Activated B cell treated with CpG ODN at 0.5 μM for 24 hours (primary cell): Measurements from ENCODE around the gene SMURF2. TPM values are rescaled to one million over a fixed set of nuclear protein-coding genes. Genes with fewer than 3 reads are reported as not detected.

Source experiments
- ATAC-seq: fragments of 200-7000 bp; cut with Tn5 transposase; one replicate; pipeline ENCODE4 v1.10.0; 2021; ENCODE audit warnings: low read depth, mild to moderate bottlenecking, moderate library complexity
- CTCF ChIA-PET: fragments of 350-600 bp; sonication (Branson Sonifier 250); formaldehyde crosslinking; loops from one replicate; lab custom pipeline; 2021; ENCODE audit warnings: antibody characterized with exemption; lab: Charles Lee
- POLR2A ChIA-PET: fragments of 350-600 bp; sonication (Branson Sonifier 250); formaldehyde crosslinking; loops from one replicate; lab custom pipeline; 2021; ENCODE audit warnings: antibody characterized with exemption; lab: Charles Lee
- DNase-seq: peaks from one replicate; pipeline ENCODE4 v3.0.0; 2022
- H3K27ac Mint-ChIP-seq: one replicate; pipeline ENCODE4 v1.8.0; 2020; ENCODE audit warnings: mixed read lengths
- H3K27me3 Mint-ChIP-seq: one replicate; pipeline ENCODE4 v1.8.0; 2021; ENCODE audit warnings: mixed read lengths
- H3K36me3 Mint-ChIP-seq: one replicate; pipeline ENCODE4 v1.8.0; 2021; ENCODE audit warnings: low read depth, mixed read lengths
- H3K4me1 Mint-ChIP-seq: one replicate; pipeline ENCODE4 v1.8.0; 2021; ENCODE audit warnings: mixed read lengths
- H3K4me3 Mint-ChIP-seq: one replicate; pipeline ENCODE4 v1.8.0; 2020; ENCODE audit warnings: mild to moderate bottlenecking, mixed read lengths
- H3K9me3 Mint-ChIP-seq: one replicate; pipeline ENCODE4 v1.8.0; 2020; ENCODE audit warnings: mixed read lengths
- CTCF ChIP-seq: fragments of 200-600 bp; IDR thresholded peaks from one replicate; pipeline ENCODE4 v1.8.0; 2022; ENCODE audit warnings: antibody characterized with exemption, mild to moderate bottlenecking
- intact Hi-C: fragments of 100-400 bp; cut with micrococcal nuclease; formaldehyde crosslinking; loops from one replicate; pipeline ENCODE4 v1.15.1; 2024
- total RNA-seq: library from RNA; stranded (reverse); gene quantifications from 2 replicates; pipeline ENCODE4 v1.2.3, GENCODE V29; 2022

Gene SMURF2
- total RNA-seq, 1 donor from 2014 or later, result 23.0 TPM

DNA sequence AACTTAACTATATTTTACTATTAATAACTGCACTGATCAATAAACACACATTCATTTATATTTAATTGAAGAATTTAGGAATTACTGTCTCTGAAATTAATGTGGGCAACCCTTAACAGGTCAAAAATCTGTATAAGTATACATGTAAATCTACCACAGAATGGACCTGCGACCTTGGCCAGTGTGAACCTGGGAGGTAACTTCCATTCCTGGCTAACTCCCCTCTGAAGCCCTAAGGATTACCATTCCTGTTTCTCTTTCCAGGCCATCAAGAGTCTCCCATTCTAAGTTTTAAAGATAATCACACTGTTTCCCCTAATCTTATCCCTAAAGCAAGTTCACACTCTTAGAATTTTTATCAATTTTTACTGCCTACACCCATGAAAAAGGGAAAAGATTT lies 58.1 kb downstream of the SMURF2 start:
- no peak for TF ChIP-seq CTCF
- ATAC-seq (no peak), DNase-seq (no peak)
- Mint-ChIP-seq H3K9me3 (no peaks in the 10 kb centered on the region), H3K4me1 (peaks cover 26% of the 10 kb centered on the region), H3K4me3 (no peak overlapping the region), H3K27me3 (no peaks in the 10 kb centered on the region), H3K27ac (no peak overlapping the region), H3K36me3 (peaks cover 4% of the 10 kb centered on the region)
- POLR2A ChIA-PET, result no interaction called here
- intact Hi-C loops, result loop anchor here (2.0 kb wide), 1 partner anchor 183 kb away; no protein-coding TSS in a partner anchor
- CTCF ChIA-PET, result no interaction called here

DNA sequence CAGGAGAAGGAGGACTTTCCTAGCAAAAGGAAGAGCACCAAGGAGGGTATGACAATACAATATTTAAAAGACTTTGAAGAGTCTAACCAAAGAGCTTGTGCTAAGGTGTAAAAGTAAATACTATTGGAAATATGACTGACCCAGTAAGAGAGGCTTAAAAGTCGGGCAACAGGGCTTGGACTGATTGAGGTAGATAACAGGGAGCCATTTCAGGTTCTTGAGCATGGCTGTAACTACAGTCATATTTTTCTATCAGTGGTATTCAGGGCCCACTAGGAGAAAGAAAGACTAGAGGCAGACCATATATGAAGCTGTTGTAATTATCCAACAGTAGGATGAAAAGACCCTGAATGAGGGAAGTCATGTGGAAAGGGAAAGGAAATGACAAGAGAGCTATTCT lies 62.3 kb downstream of the SMURF2 start:
- intact Hi-C loops, result loop anchor here (5.0 kb wide), 1 partner anchor 47 kb away; no protein-coding TSS in a partner anchor
- no peak for TF ChIP-seq CTCF
- Mint-ChIP-seq H3K36me3 (peaks cover 17% of the 10 kb centered on the region), H3K4me1 (peaks cover 32% of the 10 kb centered on the region), H3K4me3 (no peak overlapping the region), H3K9me3 (no peaks in the 10 kb centered on the region), H3K27ac (no peak overlapping the region), H3K27me3 (no peaks in the 10 kb centered on the region)
- ChIA-PET POLR2A (no interaction called here), CTCF (interaction anchor here (1.1 to 2.3 kb wide), 3 partner anchors 49 to 361 kb away, joined by 3 to 8 read pairs (median 6); no protein-coding TSS in a partner anchor)
- DNase-seq (no peak), ATAC-seq (no peak)

DNA sequence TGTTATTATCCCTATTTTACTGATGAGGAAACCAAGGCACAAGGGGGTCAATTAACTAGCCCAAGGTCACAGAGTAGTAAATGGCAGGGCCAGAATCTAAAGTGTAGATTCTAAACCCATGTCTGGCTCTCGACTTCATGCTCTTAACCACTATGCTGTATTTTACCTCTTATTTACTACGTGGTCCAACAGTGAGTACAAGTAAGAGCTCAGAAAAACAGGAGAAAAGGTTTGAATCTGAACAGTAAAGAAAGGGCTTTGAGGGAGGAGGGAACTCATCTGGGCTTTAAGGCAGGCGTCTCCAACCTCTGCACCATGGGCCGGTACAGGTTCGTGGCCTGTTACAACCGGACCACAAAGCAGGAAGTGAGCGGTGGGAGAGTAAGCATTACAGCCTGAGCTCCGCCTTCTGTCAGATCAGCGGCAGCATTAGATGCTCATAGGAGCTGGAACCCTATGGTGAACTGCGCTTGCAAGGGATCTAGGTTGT lies 62.9 kb downstream of the SMURF2 start:
- Mint-ChIP-seq H3K4me3 (peak overlapping the region; percentile 47), H3K36me3 (peaks cover 15% of the 10 kb centered on the region), H3K9me3 (no peaks in the 10 kb centered on the region), H3K27me3 (no peaks in the 10 kb centered on the region), H3K27ac (peak overlapping the region; percentile 71), H3K4me1 (peaks cover 32% of the 10 kb centered on the region)
- DNase-seq (peak; percentile 36), ATAC-seq (peak; percentile 100)
- CTCF ChIA-PET, result interaction anchor here (1.1 to 2.3 kb wide), 3 partner anchors 50 to 361 kb away, joined by 3 to 8 read pairs (median 6); no protein-coding TSS in a partner anchor
- POLR2A ChIA-PET, result interaction anchor here (0.9 kb wide), 1 partner anchor 93 kb away, joined by 3 read pairs; the partner anchor contains the start of gene CEP95
- TF ChIP-seq CTCF, result no peak
- intact Hi-C loops, result loop anchor here (5.0 kb wide), 1 partner anchor 48 kb away; no protein-coding TSS in a partner anchor

GRCh38 chr17:64598672-64599071 lies 63.4 kb downstream of the SMURF2 start:
- Mint-ChIP-seq H3K4me1 (peaks cover 32% of the 10 kb centered on the region), H3K9me3 (no peaks in the 10 kb centered on the region), H3K27ac (peak overlapping the region; percentile 71), H3K36me3 (peaks cover 18% of the 10 kb centered on the region), H3K27me3 (no peaks in the 10 kb centered on the region), H3K4me3 (no peak overlapping the region)
- TF ChIP-seq CTCF, result no peak
- ChIA-PET CTCF (interaction anchor here (0.7 to 2.3 kb wide), 3 partner anchors 178 to 362 kb away, joined by 3 to 8 read pairs (median 3); no protein-coding TSS in a partner anchor), POLR2A (interaction anchor here (0.9 kb wide), 1 partner anchor 92 kb away, joined by 3 read pairs; the partner anchor contains the start of gene CEP95)
- DNase-seq, result no peak
- intact Hi-C loops, result loop anchor here (5.0 kb wide), 1 partner anchor 49 kb away; no protein-coding TSS in a partner anchor
- no peak for ATAC-seq

DNA sequence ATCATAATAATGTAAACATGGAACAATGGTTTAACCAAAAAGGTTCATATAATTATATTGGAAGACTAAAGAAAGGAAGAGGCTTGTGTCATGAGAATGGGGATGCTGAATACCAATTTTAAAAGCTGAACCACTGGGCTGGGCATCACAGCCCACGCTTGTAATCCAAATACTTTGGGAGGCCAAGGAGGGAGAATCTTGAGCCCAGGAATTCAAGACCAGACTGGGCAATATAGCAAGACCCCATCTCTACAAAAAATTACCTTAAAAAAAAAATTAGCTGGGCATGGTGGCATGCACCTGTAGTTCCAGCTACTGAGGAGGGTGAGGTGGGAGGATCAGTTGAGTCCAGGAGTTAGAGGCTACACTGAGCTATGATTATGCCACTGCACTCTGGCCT lies 65.1 kb downstream of the SMURF2 start:
- CTCF ChIA-PET, result interaction anchor here (0.7 kb wide), 1 partner anchor 17 kb away, joined by 3 read pairs; no protein-coding TSS in a partner anchor
- no peak for DNase-seq
- POLR2A ChIA-PET, result no interaction called here
- Mint-ChIP-seq H3K9me3 (no peaks in the 10 kb centered on the region), H3K4me1 (peaks cover 27% of the 10 kb centered on the region), H3K36me3 (peaks cover 25% of the 10 kb centered on the region), H3K27me3 (no peaks in the 10 kb centered on the region), H3K27ac (no peak overlapping the region), H3K4me3 (no peak overlapping the region)
- ATAC-seq, result no peak
- intact Hi-C loops, result loop anchor here (5.0 kb wide), 1 partner anchor 50 kb away; no protein-coding TSS in a partner anchor
- no peak for TF ChIP-seq CTCF
